Thyroid gland (tissue), 4 donors: ENCODE data around the gene SPOCK1.

Source experiments
- CTCF ChIP-seq, 6 experiments: fragments of 200-600 bp in 3 of 6; fragments of 450-650 bp in 3 of 6; sonication (generic) in 3 of 6; IDR thresholded peaks; one replicate each; pipeline ENCODE4 v1.5.1; 2016 to 2019; ENCODE audit warnings: antibody characterized with exemption in 6 of 6, mild to moderate bottlenecking in 2 of 6, inconsistent platforms in 1 of 6, moderate library complexity in 1 of 6
- POLR2A ChIP-seq, 2 donors: fragments of 450-650 bp; IDR thresholded peaks; one replicate each; pipeline ENCODE4 v1.6.1; 2017; ENCODE audit warnings: antibody characterized with exemption in 2 of 2, mild to moderate bottlenecking in 2 of 2, moderate library complexity in 1 of 2

- TF ChIP-seq CTCF (IDR thresholded peaks at IDR 0.05) (no peak), POLR2A (IDR thresholded peaks at IDR 0.05) (no peak)
These were observed 119.4 kb downstream of the SPOCK1 start for GRCh38 chr5:137379555-137380286.
